GM21367 (cell line): ENCODE data around the gene ATAD3B.
"Not testable (repeated sequence)": the region's sequence is repeated elsewhere in the genome, so short reads cannot be mapped to it uniquely, and the experiment has no call there.

Experiments
- ATAC-seq: cut with Tn5 transposase; IDR thresholded peaks from one replicate; pipeline ENCODE4 v1.9.1; 2021; ENCODE audit not compliant: unreplicated experiment

Gene ATAD3B

DNA sequence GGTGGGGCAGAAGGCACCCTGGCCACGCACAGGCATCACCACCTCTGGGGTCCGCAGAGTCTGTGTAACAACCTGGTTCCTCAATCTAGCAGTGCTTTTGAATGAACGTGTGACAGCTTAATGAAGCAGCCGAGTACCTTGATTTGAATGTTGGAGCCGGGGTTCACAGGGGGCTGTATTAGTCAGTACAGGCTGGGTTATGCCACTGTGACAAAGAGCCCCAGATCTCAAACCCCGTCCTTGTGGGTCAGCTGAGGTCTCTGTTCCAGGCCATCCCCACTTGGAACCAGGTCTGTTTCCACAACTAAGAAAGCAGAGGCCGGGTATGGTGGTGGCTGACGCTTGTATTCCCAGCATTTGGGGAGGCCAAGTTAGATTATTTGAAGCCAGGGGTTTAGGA, 58.4 kb downstream of the ATAD3B start:
- no peak for ATAC-seq

- ATAC-seq = no peak
Observed at GRCh38 chr1:1531947-1532346, 60.4 kb downstream of the ATAD3B start.

DNA sequence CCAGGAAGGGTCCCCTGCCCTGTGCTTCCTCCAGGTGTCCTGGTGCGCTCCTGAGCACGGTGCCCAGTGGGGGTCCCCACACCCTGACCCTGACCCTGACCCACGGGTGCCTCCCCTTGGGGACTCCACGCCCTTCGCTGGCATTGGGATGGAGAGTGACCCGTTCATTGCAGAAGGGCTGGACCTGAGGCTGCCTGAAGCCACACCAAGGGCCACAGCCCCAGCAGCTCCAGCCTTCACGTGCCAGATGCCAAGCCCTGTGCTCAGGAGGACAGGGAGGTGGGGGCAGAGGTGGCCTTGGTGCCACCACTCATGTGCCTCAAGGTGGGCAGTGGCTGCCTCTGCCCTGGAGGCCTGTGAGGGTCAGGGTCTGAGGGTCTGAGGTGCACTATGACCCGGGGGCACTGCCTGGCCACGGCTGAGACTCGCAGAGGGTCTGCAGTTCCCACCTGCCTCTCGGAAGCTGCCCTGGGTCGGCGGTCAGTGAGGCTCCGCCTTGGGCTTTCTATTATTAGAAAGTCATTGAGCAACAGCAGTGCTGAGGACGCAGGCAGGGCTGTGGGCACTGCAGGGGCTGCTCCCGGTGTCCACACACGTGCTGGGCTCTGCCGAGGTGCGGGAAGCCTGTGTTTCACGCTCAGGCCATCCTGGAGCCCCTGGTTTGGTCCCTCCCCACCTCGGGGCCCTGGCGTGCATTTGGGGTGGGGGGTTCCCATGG, 61.8 kb downstream of the ATAD3B start:
- not testable (repeated sequence) for ATAC-seq

- not testable (repeated sequence) for ATAC-seq
Observed at GRCh38 chr1:1533894-1534291, 62.3 kb downstream of the ATAD3B start.

GRCh38 chr1:1534401-1535154, 63.0 kb downstream of the ATAD3B start:
- ATAC-seq = no peak

DNA sequence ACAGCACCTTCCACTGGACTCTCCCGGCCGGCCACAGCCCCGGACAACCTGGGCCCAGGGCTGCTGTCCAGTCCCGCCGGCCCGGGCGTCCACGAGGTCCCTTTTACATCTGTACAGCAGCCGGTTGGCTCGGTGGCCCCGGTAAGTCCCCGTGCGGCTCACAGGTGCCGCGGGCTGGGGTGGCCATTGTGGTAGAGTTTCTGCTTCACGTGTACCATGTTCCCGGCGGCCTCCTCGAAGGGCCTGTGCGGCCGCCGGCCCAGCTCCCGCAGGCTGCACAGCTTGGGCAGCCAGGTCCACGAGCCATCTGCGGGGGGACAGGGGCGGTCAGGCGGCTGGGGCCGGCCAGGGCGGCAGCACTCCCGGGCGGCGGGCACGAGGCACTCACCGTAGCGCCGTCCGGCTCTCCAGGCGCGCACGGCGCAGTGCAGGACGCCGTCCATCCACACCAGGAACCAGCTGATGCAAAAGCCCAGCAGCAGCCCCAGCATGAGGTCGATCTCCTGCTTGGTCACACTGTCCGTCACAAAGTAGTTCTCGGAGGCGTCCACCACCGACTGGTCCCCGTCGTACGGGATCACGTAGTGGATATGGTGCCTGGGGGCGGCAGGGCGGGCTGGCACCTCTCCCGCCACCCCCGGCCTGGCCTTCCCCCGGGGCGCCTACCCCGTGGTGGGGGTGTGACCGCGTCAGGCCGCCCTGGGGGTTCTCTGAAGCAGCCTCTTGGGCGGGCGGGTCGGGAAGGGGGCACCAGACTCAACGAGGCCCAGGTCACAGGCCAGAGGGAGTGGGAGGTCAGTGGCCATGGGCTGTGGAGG, 63.8 kb downstream of the ATAD3B start:
- no peak for ATAC-seq

- no peak for ATAC-seq
Observed at GRCh38 chr1:1536019-1536937, 64.7 kb downstream of the ATAD3B start.

DNA sequence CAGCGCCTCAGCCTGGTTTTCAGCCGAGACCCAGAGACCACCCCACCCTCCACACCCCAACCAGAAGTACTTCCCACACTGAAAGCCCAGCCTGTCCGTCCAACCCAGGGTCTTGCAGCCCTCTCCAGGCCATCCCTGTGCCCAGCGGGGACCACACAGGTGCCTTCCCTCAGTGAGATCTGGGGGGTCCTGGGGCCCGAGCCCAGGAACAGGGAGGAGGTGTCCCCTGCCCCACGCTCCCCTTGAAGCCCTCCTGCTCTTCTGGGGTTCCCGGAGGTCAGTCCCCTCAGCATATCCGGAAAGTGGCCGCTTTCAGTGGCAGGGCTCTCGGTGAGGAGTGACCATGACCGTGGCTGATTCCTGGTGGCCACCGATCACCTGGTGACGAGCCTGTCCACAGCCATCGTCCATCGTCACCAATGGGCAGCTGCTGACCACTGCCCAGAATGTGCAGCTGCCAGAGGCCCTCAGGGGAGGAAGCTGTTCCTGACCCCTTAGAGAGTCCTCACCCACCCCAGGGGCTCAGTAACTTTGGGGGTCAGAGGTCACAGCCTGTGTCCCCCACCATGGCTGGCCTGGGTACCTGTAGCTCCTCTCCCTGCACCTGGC, 65.5 kb downstream of the ATAD3B start:
- no peak for ATAC-seq

DNA sequence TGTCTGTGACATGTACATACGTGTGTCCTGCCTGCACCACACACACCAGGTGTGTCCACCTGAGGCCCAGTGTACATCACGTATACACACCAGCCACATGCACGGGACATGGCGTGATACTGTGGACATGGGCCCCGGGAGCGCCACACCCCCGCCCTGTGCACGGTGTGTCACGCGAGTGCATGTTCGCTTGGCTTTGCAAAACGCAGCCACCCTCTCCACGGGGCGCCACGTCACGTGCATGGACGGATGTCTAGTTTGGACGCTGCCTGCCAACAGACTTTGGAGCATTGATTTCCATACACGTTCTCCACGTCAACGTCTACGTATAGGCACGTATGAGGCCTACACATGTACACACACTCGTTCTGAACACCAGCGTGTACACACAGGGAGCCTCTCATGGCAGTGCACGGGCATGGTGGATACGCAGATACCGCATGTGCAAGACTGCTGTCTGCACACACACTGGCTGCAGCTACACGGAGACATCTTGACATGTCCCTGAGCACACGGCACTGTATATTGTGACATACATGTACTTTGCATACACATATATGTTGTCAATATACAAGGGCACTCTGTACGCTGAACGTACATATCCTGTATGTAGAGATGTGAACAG, 66.2 kb downstream of the ATAD3B start:
- ATAC-seq = no peak

DNA sequence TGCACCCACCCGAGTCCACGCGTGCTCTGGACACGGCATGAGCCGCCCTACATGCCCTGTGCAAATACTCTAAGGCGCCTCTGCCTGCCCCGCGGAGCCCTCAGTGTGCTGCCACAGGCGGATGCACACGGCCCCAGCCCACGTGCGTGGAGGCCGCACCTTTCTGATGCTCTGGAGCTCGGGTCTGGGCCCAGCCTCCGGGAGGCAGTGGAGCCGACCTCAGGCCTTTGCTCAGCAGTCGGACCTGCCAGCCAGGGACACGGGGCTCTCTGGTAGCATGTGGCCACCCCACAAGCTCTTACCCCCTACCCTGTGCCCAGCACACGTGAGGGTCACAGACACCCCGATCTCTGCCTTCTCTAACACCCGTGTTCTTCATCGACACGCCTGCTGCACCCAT, 66.8 kb downstream of the ATAD3B start:
- ATAC-seq = no peak

DNA sequence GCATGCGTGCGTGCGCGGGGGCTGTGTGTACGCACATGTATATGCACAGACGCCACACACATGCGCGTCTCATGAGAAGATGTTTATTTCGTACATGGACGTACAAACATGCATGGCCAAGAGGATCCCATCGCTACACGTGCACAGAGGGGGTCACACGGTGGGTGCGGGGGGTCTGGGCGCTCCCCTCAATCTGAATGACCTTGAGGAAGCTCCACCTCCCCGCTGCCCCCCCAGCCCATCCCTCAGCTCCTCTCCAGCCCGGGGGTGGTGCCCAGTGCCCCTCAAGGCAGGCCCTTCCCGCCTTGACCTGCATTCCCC, 67.4 kb downstream of the ATAD3B start:
- no peak for ATAC-seq

- ATAC-seq = no peak
Observed at GRCh38 chr1:1539310-1540089, 67.9 kb downstream of the ATAD3B start.

- no peak for ATAC-seq
Observed at GRCh38 chr1:1540090-1540817, 68.7 kb downstream of the ATAD3B start, which contains the start of gene TMEM240. TMEM240 (minus strand) TSS chr1:1540624; CDS start chr1:1540346, 278 bp downstream.

GRCh38 chr1:1540818-1541628, 69.5 kb downstream of the ATAD3B start:
- ATAC-seq = no peak

- no peak for ATAC-seq
Observed at GRCh38 chr1:1541956-1542765, 70.6 kb downstream of the ATAD3B start.

DNA sequence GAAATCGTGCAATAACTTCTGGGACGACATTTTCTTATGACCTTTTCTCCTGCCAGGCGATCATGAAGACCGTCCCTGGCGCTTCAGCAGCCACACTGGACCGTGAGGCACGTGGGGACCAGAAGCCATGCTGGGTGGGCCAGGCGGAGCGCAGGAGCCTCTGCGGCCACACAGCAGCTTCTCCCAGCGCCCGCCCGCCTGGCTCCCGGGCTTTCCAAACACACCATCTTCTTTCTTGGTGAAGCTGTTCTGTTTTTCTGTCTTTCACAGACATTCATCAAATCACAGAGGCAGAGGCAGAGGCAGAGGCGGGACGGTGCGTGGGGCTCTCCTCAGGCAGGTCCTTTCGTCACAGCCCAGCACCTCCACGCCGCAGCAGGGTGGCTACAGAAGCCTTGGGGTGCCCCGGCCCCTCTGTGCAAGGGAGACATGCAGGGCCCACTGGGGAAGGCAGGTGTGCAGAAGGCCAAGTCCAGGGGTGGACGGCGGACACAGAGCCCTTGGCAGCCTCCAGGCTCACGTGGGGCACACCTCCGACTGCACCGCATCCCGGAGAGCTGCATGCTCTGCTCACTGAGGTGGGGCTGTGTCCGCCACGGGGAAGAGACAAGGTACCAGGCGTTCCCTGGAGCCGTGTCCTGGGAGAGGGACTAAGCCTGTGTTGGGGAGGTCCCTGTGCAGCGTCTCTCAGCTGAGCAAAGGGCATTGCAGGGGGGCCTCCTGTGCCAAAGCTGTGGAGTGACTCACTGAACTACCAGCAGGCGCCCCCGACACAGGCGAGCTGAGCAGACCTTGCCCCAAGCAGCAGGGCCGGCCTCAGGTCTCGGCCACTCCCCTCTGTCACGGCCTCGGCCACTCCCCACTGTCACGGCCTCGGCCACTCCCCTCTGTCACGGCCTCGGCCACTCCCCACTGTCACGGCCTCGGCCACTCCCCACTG, 71.5 kb downstream of the ATAD3B start:
- no peak for ATAC-seq
